Smooth muscle cell (in vitro differentiated cells): ENCODE measurements around the gene PTPRJ. TPM values are rescaled to one million over a fixed set of nuclear protein-coding genes. Genes with fewer than 3 reads are reported as not detected.
"Not testable (repeated sequence)": the region's sequence is repeated elsewhere in the genome, so short reads cannot be mapped to it uniquely, and the experiment has no call there.

ENCODE experiments used
- DNase-seq: peaks from one replicate; lab custom pipeline; 2025; ENCODE audit not compliant: unreplicated experiment; lab: John Stamatoyannopoulos, UW
- H2AFZ ChIP-seq: fragments of 200-600 bp; sonication (generic); 2 replicates; pipeline ENCODE4 v1.6.0; 2016; ENCODE audit warnings: antibody characterized with exemption, low read depth, mild to moderate bottlenecking
- H3F3A ChIP-seq: fragments of 200-600 bp; sonication (generic); 2 replicates; pipeline ENCODE4 v1.6.0; 2017; ENCODE audit warnings: antibody characterized with exemption, low read depth
- H3K27ac ChIP-seq: fragments of 200-600 bp; sonication (generic); 2 replicates; pipeline ENCODE4 v1.5.1; 2016; ENCODE audit warnings: low read depth, mild to moderate bottlenecking
- H3K27me3 ChIP-seq: fragments of 200-600 bp; sonication (generic); 2 replicates; pipeline ENCODE4 v1.6.1; 2016; ENCODE audit warnings: low read depth, mild to moderate bottlenecking
- H3K36me3 ChIP-seq: fragments of 200-600 bp; sonication (generic); 2 replicates; pipeline ENCODE4 v1.5.1; 2016; ENCODE audit warnings: low read depth
- H3K4me1 ChIP-seq: fragments of 200-600 bp; sonication (generic); 2 replicates; pipeline ENCODE4 v1.5.1; 2016; ENCODE audit warnings: low read depth
- H3K4me2 ChIP-seq: fragments of 200-600 bp; sonication (generic); 2 replicates; pipeline ENCODE4 v1.6.0; 2016; ENCODE audit warnings: mild to moderate bottlenecking
- H3K4me3 ChIP-seq: fragments of 200-600 bp; sonication (generic); 2 replicates; pipeline ENCODE4 v1.5.1; 2016; ENCODE audit warnings: mild to moderate bottlenecking
- H3K79me2 ChIP-seq: fragments of 200-600 bp; sonication (generic); 2 replicates; pipeline ENCODE4 v1.6.0; 2016; ENCODE audit warnings: low read depth, mild to moderate bottlenecking
- H3K9ac ChIP-seq: fragments of 200-600 bp; sonication (generic); 2 replicates; pipeline ENCODE4 v1.6.0; 2016; ENCODE audit warnings: low read depth
- H3K9me3 ChIP-seq: fragments of 200-600 bp; sonication (generic); replicated peaks from 2 replicates; pipeline ENCODE4 v1.5.1; 2016; ENCODE audit warnings: low read depth
- H4K20me1 ChIP-seq: fragments of 200-600 bp; sonication (generic); 2 replicates; pipeline ENCODE4 v1.6.0; 2016; ENCODE audit warnings: low read depth
- WGBS: methylation state at CpG from one replicate; pipeline ENCODE4 v1.1.7; 2016; ENCODE audit warnings: low lambda C conversion rate; 5-methylcytosine and 5-hydroxymethylcytosine counted together
- polyA plus RNA-seq: library from polyadenylated mRNA; unstranded; fragments of >200 nt; fragmentation: Nextera tagmentation; extraction: Ambion mirVana; gene quantifications from 2 replicates; pipeline ENCODE4 v1.2.1, GENCODE V29; 2016
- total RNA-seq: library from RNA; depleted of rRNA; stranded (reverse); fragments of >200 nt; gene quantifications from 2 replicates; pipeline ENCODE4 v1.2.3, GENCODE V29; 2014
- TF ChIP-seq, protein P1 (sequence below): fragments of 200-600 bp; sonication (generic); IDR thresholded peaks from 2 replicates; pipeline ENCODE4 v1.5.1; 2017; ENCODE audit warnings: borderline replicate concordance, mild to moderate bottlenecking, antibody characterized with exemption; ENCODE audit not compliant: insufficient read depth, poor library complexity, severe bottlenecking

The PTPRJ gene
- total and polyA plus RNA-seq, 2 experiments from 2014 or later: 1.5 to 6.3 TPM

DNA sequence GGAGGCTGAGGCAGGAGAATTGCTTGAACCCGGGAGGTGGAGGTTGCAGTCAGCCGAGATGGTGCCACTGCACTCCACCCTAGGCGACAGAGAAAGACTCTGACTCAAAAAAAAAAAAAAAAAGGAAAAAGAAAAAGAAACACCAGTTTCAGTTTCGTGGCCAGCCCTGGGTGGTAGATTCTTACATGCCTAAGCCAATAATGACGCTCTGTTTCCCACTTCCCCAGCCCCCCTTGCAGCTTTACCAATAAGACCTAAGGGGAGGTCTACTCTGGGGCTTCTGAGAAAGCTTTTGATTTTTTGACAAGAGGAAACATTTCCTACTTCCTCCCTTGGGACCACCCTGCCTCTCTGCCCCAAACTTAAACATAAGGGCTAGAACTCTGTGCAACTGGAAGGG lies 30.0 kb upstream of the PTPRJ start:
- no peaks in the 10 kb centered on the region for H3K36me3 ChIP-seq
- no peak overlapping the region for H3K27ac ChIP-seq
- H3F3A ChIP-seq: no peaks in the 10 kb centered on the region
- H3K27me3 ChIP-seq: no peaks in the 10 kb centered on the region
- no peaks in the 10 kb centered on the region for H4K20me1 ChIP-seq
- TF ChIP-seq, protein P1, sequence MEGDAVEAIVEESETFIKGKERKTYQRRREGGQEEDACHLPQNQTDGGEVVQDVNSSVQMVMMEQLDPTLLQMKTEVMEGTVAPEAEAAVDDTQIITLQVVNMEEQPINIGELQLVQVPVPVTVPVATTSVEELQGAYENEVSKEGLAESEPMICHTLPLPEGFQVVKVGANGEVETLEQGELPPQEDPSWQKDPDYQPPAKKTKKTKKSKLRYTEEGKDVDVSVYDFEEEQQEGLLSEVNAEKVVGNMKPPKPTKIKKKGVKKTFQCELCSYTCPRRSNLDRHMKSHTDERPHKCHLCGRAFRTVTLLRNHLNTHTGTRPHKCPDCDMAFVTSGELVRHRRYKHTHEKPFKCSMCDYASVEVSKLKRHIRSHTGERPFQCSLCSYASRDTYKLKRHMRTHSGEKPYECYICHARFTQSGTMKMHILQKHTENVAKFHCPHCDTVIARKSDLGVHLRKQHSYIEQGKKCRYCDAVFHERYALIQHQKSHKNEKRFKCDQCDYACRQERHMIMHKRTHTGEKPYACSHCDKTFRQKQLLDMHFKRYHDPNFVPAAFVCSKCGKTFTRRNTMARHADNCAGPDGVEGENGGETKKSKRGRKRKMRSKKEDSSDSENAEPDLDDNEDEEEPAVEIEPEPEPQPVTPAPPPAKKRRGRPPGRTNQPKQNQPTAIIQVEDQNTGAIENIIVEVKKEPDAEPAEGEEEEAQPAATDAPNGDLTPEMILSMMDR: no peak
- H3K4me2 ChIP-seq: no peak overlapping the region
- no peak for DNase-seq
- no peaks in the 10 kb centered on the region for H3K9me3 ChIP-seq
- no peak overlapping the region for H2AFZ ChIP-seq
- no peaks in the 10 kb centered on the region for H3K4me1 ChIP-seq
- no peaks in the 10 kb centered on the region for H3K79me2 ChIP-seq
- no peak overlapping the region for H3K9ac ChIP-seq
- H3K4me3 ChIP-seq: no peak overlapping the region
- WGBS: 92% methylated on average over 3 of the region's 5 CpGs

DNA sequence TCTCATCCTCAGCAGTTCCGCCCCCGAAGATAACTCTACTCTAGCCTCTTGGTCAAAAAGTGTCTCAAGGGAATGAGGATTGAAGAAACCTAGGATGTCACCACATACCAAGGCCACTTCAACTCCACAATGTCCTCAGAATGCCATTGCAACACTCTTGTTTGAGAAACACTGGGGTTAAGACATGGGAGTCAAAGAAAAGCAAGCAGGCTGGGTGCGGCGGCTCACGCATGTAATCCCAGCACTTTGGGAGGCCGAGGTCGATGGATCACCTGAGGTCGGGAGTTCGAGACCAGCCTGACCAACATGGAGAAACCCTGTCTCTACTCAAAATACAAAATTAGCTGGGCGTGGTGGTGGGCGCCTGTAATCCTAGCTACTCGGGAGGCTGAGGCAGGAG lies 28.9 kb upstream of the PTPRJ start:
- H3K4me1 ChIP-seq, H3K4me3 ChIP-seq, H3K27me3 ChIP-seq: not testable (repeated sequence)

DNA sequence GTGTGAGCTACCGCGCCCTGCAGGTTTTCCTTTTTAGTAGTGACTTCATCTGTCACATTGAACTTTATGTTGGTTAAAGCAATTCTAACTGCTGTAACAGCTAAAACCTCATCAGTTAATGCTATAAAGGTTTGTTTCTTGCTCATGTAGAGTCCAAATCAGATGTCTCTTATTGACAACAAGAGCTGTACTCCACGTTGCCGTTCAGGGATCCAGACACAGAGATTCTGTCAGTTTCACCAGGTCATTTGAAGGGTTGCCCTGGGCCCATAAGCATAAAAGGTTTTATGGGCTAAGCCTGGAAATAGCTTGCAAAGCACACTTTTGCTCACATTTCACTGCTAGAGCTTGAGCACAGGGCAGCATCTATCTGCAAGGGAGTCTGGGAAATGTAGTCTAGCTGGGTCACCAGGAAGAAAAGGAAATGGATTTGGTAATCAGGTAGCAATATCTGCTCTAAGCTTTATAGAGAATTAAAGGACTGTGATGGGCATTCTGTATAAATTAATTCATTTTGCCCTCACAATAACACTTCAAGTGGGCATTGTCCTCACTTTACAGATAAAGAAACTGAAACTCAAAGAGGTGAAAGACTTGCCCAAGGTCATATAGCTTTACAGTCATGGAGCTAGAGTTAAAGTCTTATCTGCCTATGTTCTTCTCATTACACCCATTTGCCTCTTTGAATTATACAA lies 25.2 kb upstream of the PTPRJ start:
- Histone ChIP-seq H3K27ac (no peak overlapping the region), H3F3A (no peaks in the 10 kb centered on the region), H3K4me3 (no peak overlapping the region), H3K36me3 (no peaks in the 10 kb centered on the region), H2AFZ (no peak overlapping the region), H3K4me2 (no peak overlapping the region), H3K79me2 (no peaks in the 10 kb centered on the region), H3K9me3 (no peaks in the 10 kb centered on the region), H4K20me1 (no peaks in the 10 kb centered on the region), H3K9ac (no peak overlapping the region), H3K27me3 (no peaks in the 10 kb centered on the region), H3K4me1 (no peaks in the 10 kb centered on the region)
- DNase-seq: no peak
- 79% methylated on average over 4 of the region's 4 CpGs for WGBS
- TF ChIP-seq, protein P1: no peak

More for the DNA sequence above, 28.9 kb upstream of the PTPRJ start:
- H3K9ac ChIP-seq, H3K36me3 ChIP-seq, H3F3A ChIP-seq, H2AFZ ChIP-seq, H3K9me3 ChIP-seq, H3K79me2 ChIP-seq, H4K20me1 ChIP-seq, DNase-seq, H3K4me2 ChIP-seq, H3K27ac ChIP-seq: not testable (repeated sequence)
- WGBS: 97% methylated on average over 12 of the region's 12 CpGs

DNA sequence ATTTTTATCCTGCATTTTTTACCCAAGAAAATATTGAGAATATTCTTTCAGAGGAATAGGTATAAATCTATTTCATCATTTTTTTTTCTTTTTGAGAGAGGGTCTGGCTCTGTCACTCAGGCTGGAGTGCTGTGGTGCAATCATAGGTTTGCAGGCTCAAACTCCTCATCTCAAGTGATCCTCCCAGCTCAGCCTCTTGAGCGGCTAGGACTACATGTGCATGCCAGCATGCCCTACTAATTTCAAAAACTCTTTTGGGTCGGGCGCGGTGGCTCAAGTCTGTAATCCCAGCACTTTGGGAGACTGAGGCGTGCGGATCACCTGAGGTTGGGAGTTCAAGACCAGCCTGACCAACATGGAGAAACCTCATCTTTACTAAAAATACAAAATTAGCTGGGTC lies 20.3 kb upstream of the PTPRJ start:
- no peaks in the 10 kb centered on the region for H3K9me3 ChIP-seq
- H3K36me3 ChIP-seq: no peaks in the 10 kb centered on the region
- WGBS: 96% methylated on average over 6 of the region's 6 CpGs
- no peaks in the 10 kb centered on the region for H3K79me2 ChIP-seq
- no peaks in the 10 kb centered on the region for H3K27me3 ChIP-seq
- no peak for DNase-seq
- H3F3A ChIP-seq: no peaks in the 10 kb centered on the region
- no peak overlapping the region for H3K27ac ChIP-seq
- H4K20me1 ChIP-seq: no peaks in the 10 kb centered on the region
- no peak overlapping the region for H2AFZ ChIP-seq
- TF ChIP-seq, protein P1: no peak
- H3K4me2 ChIP-seq: no peak overlapping the region
- no peaks in the 10 kb centered on the region for H3K4me1 ChIP-seq
- H3K9ac ChIP-seq: no peak overlapping the region
- no peak overlapping the region for H3K4me3 ChIP-seq
